NCI-H1092 (cell line): ENCODE measurements around the gene CCDC93.

Source experiments
- DNase-seq: peaks from one replicate; lab custom pipeline; 2025; lab: John Stamatoyannopoulos, UW

Gene CCDC93

GRCh38 chr2:117985092-117985491, 28.8 kb downstream of the CCDC93 start:
- DNase-seq: no peak

GRCh38 chr2:117984208-117984607, 29.7 kb downstream of the CCDC93 start:
- no peak for DNase-seq

GRCh38 chr2:117983040-117983439, 30.8 kb downstream of the CCDC93 start:
- DNase-seq: no peak

GRCh38 chr2:117982376-117983033, 31.4 kb downstream of the CCDC93 start:
- DNase-seq: no peak

- no peak for DNase-seq
These were observed 32.1 kb downstream of the CCDC93 start for GRCh38 chr2:117981810-117982209.

- no peak for DNase-seq
These were observed 32.8 kb downstream of the CCDC93 start for GRCh38 chr2:117980783-117981676.

- DNase-seq: no peak
These were observed 33.8 kb downstream of the CCDC93 start for GRCh38 chr2:117979911-117980701.

GRCh38 chr2:117977696-117978095, 36.2 kb downstream of the CCDC93 start:
- DNase-seq: no peak

GRCh38 chr2:117976581-117976980, 37.3 kb downstream of the CCDC93 start:
- no peak for DNase-seq

GRCh38 chr2:117973498-117974082, 40.3 kb downstream of the CCDC93 start:
- no peak for DNase-seq

- DNase-seq: no peak
These were observed 41.3 kb downstream of the CCDC93 start for GRCh38 chr2:117972476-117973123.

GRCh38 chr2:117968722-117969121, 45.1 kb downstream of the CCDC93 start:
- DNase-seq: no peak

GRCh38 chr2:117967977-117968718, 45.7 kb downstream of the CCDC93 start:
- DNase-seq: no peak

GRCh38 chr2:117963446-117963845, 50.4 kb downstream of the CCDC93 start:
- no peak for DNase-seq

GRCh38 chr2:117961201-117961600, 52.7 kb downstream of the CCDC93 start:
- no peak for DNase-seq

- no peak for DNase-seq
These were observed 53.6 kb downstream of the CCDC93 start for GRCh38 chr2:117960231-117960630.

GRCh38 chr2:117958186-117958585, 55.7 kb downstream of the CCDC93 start:
- no peak for DNase-seq

- no peak for DNase-seq
These were observed 56.3 kb downstream of the CCDC93 start for GRCh38 chr2:117957616-117958015.

GRCh38 chr2:117956036-117956796, 57.7 kb downstream of the CCDC93 start:
- DNase-seq: no peak

GRCh38 chr2:117953231-117953630, 60.6 kb downstream of the CCDC93 start:
- DNase-seq: no peak
